HG03135 (cell line): ENCODE measurements around the gene MGAM2.

ENCODE experiments used
- ATAC-seq: cut with Tn5 transposase; IDR thresholded peaks from one replicate; pipeline ENCODE4 v1.9.1; 2021; ENCODE audit warnings: mild to moderate bottlenecking, moderate library complexity; ENCODE audit not compliant: unreplicated experiment

MGAM2 gene

DNA sequence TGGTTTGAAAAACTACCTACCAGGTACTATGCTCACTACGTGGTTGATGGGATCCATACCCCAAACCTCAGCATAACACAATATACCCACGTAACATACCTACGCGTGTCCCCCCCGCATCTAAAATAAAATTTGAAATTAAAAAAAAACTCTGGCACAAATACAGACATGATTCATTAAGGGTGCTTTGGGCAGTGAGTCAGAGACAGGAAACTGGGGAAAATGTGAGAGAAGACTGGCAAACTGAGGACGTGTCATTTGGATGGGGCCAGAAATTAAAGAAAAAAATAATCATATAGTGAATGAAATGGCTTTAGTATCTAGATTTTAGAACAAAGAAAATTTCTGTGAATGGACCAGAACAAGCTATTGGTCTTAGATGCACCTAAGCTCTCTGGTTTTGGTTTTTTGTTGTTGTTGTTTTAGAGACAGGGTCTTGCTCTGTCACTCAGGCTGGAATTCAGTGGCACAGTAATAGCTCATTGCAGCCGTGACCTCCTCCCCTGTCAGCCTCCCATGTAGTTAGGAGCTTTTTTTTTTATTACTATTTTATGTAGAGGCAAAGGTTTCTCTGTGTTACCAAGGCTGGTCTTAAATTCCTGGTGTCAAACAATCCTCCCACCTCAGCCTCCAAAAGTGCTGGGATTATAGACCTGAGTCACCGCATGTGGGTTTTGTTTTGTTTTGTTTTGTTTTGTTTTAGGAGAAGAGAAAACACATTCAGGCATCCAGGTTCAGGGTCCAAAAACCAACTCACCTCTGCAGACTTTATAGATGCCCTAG is 152.3 kb downstream of the MGAM2 start:
- ATAC-seq = no peak
